Mammary epithelial cell (primary cell): ENCODE results near the gene FAT2.

ENCODE experiments used
- EZH2 ChIP-seq: IDR thresholded peaks from 2 replicates; pipeline ENCODE4 v1.6.1; 2012; ENCODE audit warnings: low read length, inconsistent platforms, borderline replicate concordance
- TF ChIP-seq, protein P1 (sequence below), 2 donors: IDR thresholded peaks in 1 of 2; conservative IDR thresholded peaks in 1 of 2; 2 replicates each; pipeline ENCODE4 v1.5.1; 2011 to 2012; ENCODE audit warnings: inconsistent platforms in 2 of 2, low read length in 2 of 2, mild to moderate bottlenecking in 2 of 2, control low read depth in 1 of 2, low read depth in 1 of 2; ENCODE audit not compliant: insufficient read depth in 1 of 2; ENCODE audit errors: extremely low read depth in 1 of 2

DNA sequence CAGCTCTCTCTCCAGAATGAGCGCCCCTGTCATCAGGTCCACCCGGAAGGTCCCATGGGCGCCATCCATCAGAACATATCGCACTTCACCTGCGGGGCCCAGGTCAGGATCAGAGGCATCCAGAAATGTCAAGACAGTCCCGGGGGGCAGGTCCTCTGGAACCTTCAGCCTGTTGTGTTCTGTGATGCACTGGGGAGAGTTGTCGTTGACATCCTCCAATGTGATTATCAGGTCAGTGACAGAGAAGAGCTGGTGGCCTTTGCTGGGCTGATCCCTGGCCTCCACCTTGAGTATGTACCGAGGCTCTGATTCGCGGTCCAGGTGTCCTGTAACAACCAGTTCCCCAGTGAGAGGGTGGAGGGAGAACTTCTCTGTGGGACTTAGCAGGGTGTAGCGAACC is 25.2 kb downstream of the FAT2 start:
- TF ChIP-seq, protein P1, sequence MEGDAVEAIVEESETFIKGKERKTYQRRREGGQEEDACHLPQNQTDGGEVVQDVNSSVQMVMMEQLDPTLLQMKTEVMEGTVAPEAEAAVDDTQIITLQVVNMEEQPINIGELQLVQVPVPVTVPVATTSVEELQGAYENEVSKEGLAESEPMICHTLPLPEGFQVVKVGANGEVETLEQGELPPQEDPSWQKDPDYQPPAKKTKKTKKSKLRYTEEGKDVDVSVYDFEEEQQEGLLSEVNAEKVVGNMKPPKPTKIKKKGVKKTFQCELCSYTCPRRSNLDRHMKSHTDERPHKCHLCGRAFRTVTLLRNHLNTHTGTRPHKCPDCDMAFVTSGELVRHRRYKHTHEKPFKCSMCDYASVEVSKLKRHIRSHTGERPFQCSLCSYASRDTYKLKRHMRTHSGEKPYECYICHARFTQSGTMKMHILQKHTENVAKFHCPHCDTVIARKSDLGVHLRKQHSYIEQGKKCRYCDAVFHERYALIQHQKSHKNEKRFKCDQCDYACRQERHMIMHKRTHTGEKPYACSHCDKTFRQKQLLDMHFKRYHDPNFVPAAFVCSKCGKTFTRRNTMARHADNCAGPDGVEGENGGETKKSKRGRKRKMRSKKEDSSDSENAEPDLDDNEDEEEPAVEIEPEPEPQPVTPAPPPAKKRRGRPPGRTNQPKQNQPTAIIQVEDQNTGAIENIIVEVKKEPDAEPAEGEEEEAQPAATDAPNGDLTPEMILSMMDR (conservative IDR thresholded peaks at IDR 0.05 in 1 of 2, IDR thresholded peaks at IDR 0.05 in 1 of 2; ENCODE audit: extremely low read depth in 1 of 2, insufficient read depth in 1 of 2, low read depth in 1 of 2, low read length in 2 of 2): no peak
- TF ChIP-seq EZH2: no peak
